CD4-positive, alpha-beta T cell treated with Interleukin-2 at 100 ng/mL for 4 hours (primary cell): ENCODE data around the gene CCDC68.

ENCODE experiments used
- DNase-seq: peaks from one replicate; pipeline ENCODE4 v3.0.0-alpha.2; 2020; ENCODE audit warnings: low spot score

The CCDC68 gene

GRCh38 chr18:54918060-54918459 is 41.2 kb downstream of the CCDC68 start:
- no peak for DNase-seq

DNA sequence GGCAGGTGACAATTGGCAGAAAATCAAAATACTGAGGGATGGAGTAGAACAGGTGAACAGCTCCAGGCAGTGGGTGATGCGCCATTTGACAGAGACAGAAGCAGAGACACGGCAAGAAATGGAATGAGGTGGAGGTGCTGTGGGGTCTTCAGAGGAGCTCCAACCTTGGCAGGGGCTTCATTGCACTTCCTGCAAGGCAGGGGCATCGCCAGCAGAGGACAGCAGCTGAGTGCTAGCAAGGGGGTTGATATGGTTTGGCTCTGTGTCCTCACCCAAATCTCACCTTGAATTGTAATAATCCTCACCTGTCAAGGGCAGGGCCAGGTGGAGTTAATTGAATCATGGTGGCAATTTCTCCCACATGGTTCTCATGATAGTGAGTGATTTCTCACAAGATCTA is 42.8 kb downstream of the CCDC68 start:
- DNase-seq: no peak

DNA sequence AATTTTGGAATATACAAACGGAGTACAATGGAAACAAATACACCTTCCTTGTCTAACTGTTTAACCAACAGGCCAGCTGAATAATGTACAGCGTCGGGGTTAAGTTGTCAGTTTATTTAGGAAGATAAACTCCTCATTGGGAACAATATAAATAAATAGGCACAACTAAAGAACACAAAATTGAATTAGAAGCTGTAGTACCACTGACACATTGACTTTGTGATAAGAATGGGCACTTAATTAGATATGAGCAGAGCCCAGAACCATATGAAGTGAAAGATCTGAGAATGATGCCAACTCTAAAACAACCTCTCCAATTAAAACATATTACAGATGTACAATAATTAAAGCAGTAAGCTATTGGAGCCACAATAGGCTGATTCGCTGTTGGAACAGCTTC is 44.4 kb downstream of the CCDC68 start:
- no peak for DNase-seq

GRCh38 chr18:54911551-54911950 is 47.7 kb downstream of the CCDC68 start:
- DNase-seq: no peak

GRCh38 chr18:54910161-54910919 is 48.9 kb downstream of the CCDC68 start:
- no peak for DNase-seq

DNA sequence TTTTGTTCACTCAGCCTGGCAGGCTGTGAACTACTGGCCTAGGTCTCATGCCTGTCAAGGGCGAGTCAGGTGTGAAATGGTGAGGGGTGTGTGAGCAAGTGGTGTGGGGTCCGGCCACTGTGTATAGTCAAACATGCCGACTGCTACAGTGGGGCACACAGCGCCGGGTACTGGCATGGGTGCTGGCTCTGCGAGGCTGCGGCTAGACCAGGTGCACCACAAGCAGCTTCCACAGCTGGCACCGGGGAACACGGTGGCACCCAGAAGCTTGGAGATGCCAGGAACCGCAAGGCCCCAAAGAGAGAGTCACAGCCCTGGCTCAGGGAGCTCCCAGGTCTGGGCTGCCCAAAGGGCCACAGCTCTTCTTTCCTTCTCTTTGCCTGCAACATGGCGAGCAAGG is 49.7 kb downstream of the CCDC68 start:
- DNase-seq: no peak

DNA sequence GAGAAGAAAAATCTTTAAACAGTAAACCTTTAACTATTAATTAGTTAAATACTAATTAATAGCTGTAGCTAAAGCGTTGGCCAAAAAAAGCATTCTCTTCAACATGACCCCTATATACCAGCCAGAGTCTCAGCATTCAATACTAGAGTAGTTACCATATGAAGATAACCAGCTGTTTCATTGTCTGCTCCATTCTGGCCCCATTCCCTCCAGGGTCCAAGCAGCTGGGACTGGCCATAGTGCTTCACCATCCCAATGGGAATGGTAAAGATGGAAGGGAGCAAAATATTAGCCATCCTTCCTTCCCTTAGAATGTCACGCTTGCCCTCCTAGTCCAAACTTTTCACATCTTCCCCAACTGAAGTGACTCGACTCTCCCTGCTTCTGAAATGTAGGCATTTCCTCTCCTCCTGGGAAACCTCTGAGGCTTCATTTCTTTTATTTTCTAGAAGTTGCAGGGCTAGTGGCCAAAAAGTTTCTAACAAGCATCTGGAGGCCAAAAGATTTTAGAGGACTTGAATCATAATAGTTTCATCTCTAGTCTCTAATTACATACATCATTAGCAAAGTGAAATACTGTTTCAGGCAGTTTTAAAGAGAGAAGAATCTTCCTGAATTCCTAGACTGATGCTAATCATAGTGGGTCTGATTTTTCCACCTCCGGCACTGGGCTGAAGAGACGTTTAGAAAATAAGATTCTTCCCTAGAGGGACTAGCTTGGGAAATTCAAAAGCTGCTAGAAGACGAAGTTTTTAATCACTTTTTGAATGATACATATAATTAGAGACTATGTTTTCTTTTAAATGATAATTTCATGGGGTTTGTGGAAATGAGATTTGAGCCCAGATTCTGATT is 52.7 kb downstream of the CCDC68 start:
- no peak for DNase-seq

DNA sequence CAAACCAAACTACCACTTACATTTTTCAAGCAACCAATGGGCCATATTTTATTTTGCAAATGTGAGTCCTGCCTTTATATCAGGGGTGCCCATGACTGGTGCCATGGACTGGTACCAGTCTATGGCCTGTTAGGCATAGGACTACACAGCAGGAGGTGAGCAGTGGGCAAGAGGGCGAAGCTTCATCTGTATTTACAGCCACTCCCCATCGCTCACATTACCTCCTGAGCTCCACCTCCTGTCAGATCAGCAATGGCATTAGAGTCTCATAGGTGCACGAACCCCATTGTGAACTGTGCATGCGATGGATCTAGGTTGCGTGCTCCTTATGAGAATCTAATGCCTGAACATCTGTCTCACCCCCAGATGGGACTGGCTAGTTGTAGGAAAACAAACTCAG is 53.6 kb downstream of the CCDC68 start:
- DNase-seq: no peak

DNA sequence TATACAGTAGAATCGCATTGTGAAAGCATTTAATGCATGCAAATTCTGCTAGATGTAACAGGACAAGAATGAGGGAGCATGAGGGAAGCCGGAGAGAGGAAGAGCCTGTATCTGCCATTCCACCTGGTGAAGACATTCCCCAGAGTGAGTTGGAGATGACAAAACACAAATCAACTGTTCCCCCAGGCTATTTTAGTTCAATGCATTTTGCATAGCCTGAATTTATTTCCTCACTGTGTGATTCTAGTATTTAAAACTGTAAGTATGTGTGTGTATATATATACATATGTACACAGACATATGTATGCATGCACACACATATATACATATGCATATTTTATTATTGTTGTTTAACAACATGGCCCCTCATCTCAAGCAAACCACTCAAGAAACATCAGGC is 54.7 kb downstream of the CCDC68 start:
- no peak for DNase-seq

GRCh38 chr18:54900290-54900689 is 59.0 kb downstream of the CCDC68 start:
- DNase-seq: no peak

DNA sequence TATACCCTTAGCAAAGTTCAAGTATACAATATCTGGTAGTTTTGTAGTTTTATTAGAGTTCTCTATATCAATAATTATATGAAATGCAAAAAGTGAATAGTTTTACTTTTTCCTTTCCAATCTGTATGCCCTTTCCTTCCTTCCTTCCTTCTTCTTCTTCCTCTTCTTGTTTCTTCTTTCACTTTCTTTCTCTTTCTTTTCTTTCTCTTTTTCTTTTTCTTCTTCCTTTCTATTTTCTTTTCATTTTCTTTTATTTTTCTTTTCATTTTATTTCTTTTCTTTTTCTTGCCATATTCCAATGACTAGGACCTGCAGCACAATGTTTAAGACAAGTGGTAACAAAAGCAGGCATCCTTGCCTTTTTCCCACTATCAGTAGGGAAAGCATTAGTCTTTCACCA is 59.8 kb downstream of the CCDC68 start:
- DNase-seq: no peak

- no peak for DNase-seq
These were observed 70.3 kb downstream of the CCDC68 start for GRCh38 chr18:54888933-54889332.

DNA sequence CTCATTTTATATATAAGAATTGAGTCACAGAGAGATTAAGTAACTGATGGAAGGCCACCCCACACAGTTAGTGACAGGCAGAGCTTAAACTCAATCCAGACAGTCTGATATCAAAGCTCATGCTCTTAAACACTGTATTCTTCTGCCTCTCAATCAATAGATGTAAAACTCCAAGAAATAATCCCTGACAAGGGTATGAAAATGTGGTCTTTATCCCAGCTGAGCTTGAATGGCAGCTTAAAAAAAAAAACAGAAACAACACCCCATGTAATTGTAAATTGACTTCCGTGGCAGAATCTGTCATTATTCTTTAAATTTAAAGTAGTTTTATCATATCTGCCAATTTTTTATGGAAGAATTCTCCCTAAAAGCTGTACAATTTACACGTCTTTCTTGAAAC is 70.9 kb downstream of the CCDC68 start:
- no peak for DNase-seq

- no peak for DNase-seq
These were observed 75.3 kb downstream of the CCDC68 start for GRCh38 chr18:54883816-54884604.

DNA sequence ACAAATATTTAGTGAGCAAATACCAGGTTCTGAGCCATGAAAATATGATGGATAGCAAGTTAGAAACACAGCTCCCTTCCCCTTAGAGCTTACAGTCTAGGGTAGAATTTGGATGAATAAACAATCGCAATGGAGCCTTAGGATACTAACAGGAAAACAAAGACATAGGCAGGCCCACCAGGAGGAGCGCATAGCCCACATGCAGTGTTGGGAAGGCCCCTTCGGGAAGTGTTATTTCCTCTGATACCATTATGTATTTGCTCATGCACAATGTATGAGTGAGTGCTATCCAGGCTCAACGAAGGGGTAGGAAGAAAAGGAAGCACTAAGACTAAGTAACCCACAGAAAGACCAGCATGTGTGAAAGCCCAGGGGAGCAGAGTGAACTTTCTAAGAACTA is 76.9 kb downstream of the CCDC68 start:
- DNase-seq: no peak

DNA sequence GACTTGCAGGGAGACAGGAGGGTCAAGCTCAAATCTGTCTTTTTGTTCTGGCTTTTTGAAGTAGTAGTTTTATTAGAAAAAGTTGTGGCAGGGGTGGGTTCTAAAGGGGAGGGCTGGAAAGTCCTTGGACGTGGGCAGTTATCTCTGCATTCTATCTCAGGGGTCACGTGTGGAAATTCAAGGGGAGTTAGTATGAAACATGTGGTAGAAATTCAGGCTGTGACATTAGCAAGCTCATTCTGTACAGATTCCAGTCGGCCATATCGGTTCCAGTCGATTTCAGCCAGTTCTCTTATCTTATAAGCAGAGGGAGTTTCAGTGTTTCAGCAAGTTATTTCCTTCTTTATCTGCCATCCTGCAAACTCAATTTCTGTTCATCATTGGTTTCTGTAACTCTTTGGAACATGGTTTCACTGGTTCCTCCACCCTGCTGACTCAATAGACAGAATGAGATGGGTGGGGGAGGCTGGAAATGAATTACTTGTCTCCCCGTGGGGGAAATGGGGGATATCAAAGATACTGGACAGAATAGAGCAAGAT is 78.0 kb downstream of the CCDC68 start:
- no peak for DNase-seq

GRCh38 chr18:54880395-54881105 is 78.7 kb downstream of the CCDC68 start:
- DNase-seq: no peak

DNA sequence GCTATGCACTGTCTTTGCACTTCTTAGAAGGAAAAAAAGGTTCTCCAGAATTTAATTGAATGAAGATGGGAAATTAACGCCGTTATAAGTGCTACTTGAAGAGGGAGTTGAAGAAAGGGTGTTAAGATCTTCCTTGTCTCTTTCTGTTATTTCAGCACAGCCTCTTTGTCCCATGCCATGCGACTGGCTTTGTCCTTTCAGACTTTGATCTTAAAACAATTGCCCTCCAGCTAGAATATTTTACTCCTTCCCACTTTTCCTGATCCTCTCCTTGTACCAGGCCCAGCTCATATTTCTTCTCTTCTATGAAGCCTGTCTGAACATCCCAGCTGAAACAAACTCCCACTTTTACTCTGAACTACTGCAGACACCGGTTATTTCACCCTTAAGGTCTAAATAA is 79.6 kb downstream of the CCDC68 start:
- DNase-seq: no peak

- no peak for DNase-seq
These were observed 80.5 kb downstream of the CCDC68 start for GRCh38 chr18:54878659-54879358.

DNA sequence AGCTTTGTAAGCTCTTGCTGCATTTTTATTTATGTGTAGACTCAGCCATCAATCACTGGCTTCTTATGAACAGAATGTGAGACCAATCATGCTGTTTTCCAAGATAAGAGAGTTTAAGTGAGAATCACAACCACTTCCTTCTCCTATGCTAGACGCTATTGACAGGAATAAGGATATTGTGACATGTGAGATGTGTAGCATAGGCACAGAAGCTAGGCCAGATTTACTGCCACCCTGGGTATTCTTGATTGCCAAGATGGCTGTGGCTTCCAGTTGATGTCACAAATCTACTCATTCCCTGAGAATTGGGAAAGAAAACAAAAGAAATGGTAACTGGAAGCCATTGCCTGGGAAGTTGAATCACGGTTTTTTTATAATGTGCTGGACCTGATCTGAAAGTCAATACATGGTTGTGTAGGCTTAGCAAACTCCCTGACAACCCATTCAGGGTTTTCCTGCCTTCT is 81.1 kb downstream of the CCDC68 start:
- no peak for DNase-seq

GRCh38 chr18:54877076-54877475 is 82.2 kb downstream of the CCDC68 start:
- DNase-seq: no peak
